ENCODE measurements around the gene ELFN2.

DNA sequence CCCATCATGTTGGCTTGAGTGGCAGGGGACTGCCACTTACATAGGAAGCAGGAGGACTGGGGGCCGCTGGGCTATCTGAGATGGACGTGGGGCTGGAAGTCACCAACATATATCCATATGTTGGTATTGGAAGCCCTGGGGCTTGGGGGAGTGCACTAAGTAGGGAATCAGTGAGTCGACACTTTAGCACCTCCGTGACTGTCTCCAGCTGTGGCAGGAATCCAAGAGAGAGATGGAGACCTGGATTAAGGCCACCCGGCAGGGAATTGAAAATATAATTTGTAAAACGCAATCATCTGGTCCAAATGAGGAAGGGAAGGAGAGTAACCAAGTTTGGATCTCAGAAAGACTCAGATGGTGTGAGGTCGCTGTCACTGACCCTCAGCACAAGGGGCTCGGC is 68.4 kb downstream of the ELFN2 start:
- TF ChIP-seq, protein P1, sequence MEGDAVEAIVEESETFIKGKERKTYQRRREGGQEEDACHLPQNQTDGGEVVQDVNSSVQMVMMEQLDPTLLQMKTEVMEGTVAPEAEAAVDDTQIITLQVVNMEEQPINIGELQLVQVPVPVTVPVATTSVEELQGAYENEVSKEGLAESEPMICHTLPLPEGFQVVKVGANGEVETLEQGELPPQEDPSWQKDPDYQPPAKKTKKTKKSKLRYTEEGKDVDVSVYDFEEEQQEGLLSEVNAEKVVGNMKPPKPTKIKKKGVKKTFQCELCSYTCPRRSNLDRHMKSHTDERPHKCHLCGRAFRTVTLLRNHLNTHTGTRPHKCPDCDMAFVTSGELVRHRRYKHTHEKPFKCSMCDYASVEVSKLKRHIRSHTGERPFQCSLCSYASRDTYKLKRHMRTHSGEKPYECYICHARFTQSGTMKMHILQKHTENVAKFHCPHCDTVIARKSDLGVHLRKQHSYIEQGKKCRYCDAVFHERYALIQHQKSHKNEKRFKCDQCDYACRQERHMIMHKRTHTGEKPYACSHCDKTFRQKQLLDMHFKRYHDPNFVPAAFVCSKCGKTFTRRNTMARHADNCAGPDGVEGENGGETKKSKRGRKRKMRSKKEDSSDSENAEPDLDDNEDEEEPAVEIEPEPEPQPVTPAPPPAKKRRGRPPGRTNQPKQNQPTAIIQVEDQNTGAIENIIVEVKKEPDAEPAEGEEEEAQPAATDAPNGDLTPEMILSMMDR (IDR thresholded peaks at IDR 0.05; ENCODE audit: low read depth, low read length, poor library complexity, severe bottlenecking), result no peak
- no peak for TF ChIP-seq EZH2phosphoT487 (IDR thresholded peaks at IDR 0.05; ENCODE audit: borderline replicate concordance, low read length)

All from DOHH2 (cell line).